Breast epithelium (tissue), 4 donors: ENCODE results near the gene CBFA2T3. TPM values are rescaled to one million over a fixed set of nuclear protein-coding genes. Genes with fewer than 3 reads are reported as not detected.
A peak's percentile ranks its signal among the peaks of the same experiment; 100 is the strongest.

ENCODE experiments used
- DNase-seq, 2 donors: peaks; one replicate each; pipeline ENCODE4 v3.0.0-alpha.2; 2019; ENCODE audit warnings: low spot score in 2 of 2
- H3K27ac ChIP-seq, 2 donors: fragments of 200-600 bp; sonication (generic) in 1 of 2; one replicate each; pipeline ENCODE4 v1.5.1; 2016 to 2019; ENCODE audit warnings: mild to moderate bottlenecking in 1 of 2
- H3K27me3 ChIP-seq, 2 donors: fragments of 200-600 bp; sonication (generic) in 1 of 2; one replicate each; pipeline versions ENCODE4 v1.5.1 to v1.6.0; 2017 to 2019; ENCODE audit warnings: control low read depth in 1 of 2, mild to moderate bottlenecking in 1 of 2
- H3K36me3 ChIP-seq: fragments of 200-600 bp; one replicate; pipeline ENCODE4 v1.5.1; 2019
- H3K4me1 ChIP-seq, 2 donors: fragments of 200-600 bp; sonication (generic); one replicate each; pipeline ENCODE4 v1.5.1; 2016 to 2019; ENCODE audit warnings: control low read depth in 1 of 2
- H3K4me3 ChIP-seq, 3 donors: fragments of 200-600 bp; sonication (generic); 1 replicate in 2 of 3; 2 replicates in 1 of 3; pipeline ENCODE4 v1.5.1; 2016 to 2019; ENCODE audit warnings: mild to moderate bottlenecking in 3 of 3, moderate library complexity in 2 of 3
- H3K9me3 ChIP-seq, 2 donors: fragments of 200-600 bp; sonication (generic) in 1 of 2; one replicate each; pipeline ENCODE4 v1.5.1; 2016 to 2019; ENCODE audit warnings: control low read depth in 1 of 2
- CTCF ChIP-seq, 3 donors: fragments of 450-650 bp; IDR thresholded peaks; one replicate each; pipeline ENCODE4 v1.5.1; 2016 to 2017; ENCODE audit warnings: antibody characterized with exemption in 3 of 3, mild to moderate bottlenecking in 3 of 3, moderate library complexity in 3 of 3
- POLR2A ChIP-seq: fragments of 450-650 bp; IDR thresholded peaks from one replicate; pipeline ENCODE4 v1.6.1; 2016; ENCODE audit warnings: antibody characterized with exemption, mild to moderate bottlenecking, moderate library complexity
- POLR2AphosphoS5 ChIP-seq, 3 donors: sonication (generic); formaldehyde crosslinking; IDR thresholded peaks; one replicate each; pipeline ENCODE4 v1.6.1; 2017; ENCODE audit warnings: antibody characterized with exemption in 3 of 3
- intact Hi-C: fragments of 100-400 bp; cut with DNase I; formaldehyde crosslinking; loops from one replicate; pipeline ENCODE4 v1.15.1; 2023; ENCODE audit warnings: low total_unique reads
- total RNA-seq, 3 donors: library from RNA; depleted of rRNA; stranded (reverse); fragments of >200 nt; gene quantifications; one replicate each; pipeline ENCODE4 v1.1.0, GENCODE V29; 2016

Gene CBFA2T3
- total RNA-seq, 3 donors from 2014 or later: 0.64 to 2.3 (median 0.88) TPM

GRCh38 chr16:88910284-88911135, 66.5 kb downstream of the CBFA2T3 start:
- intact Hi-C loops: no loop called here
- DNase-seq: no peak
- TF ChIP-seq POLR2A (no peak), POLR2AphosphoS5 (IDR thresholded peaks at IDR 0.05) (no peak), CTCF (IDR thresholded peaks at IDR 0.05) (no peak)
- no peaks in the 10 kb centered on the region for H3K36me3 ChIP-seq
- H3K27me3 ChIP-seq: no peaks in the 10 kb centered on the region
- peak overlapping the region in 1 of 2 donors; percentile 34 for H3K27ac ChIP-seq
- peaks cover 0 to 5% of the 10 kb centered on the region in 2 donors for H3K4me1 ChIP-seq
- H3K9me3 ChIP-seq: no peaks in the 10 kb centered on the region
- H3K4me3 ChIP-seq: no peak overlapping the region

GRCh38 chr16:88909431-88910210, 67.4 kb downstream of the CBFA2T3 start:
- Histone ChIP-seq H3K4me3 (no peak overlapping the region), H3K36me3 (no peaks in the 10 kb centered on the region), H3K4me1 (peaks cover 0 to under 1% of the 10 kb centered on the region in 2 donors), H3K27me3 (no peaks in the 10 kb centered on the region), H3K27ac (no peak overlapping the region), H3K9me3 (no peaks in the 10 kb centered on the region)
- no peak for DNase-seq
- TF ChIP-seq POLR2AphosphoS5 (IDR thresholded peaks at IDR 0.05): no peak
- TF ChIP-seq POLR2A: no peak
- TF ChIP-seq CTCF (IDR thresholded peaks at IDR 0.05): no peak
- intact Hi-C loops: no loop called here

- H3K4me1 ChIP-seq: no peaks in the 10 kb centered on the region
Observed at GRCh38 chr16:88908307-88908706, 68.7 kb downstream of the CBFA2T3 start.

GRCh38 chr16:88907768-88908167, 69.2 kb downstream of the CBFA2T3 start:
- no peaks in the 10 kb centered on the region for H3K36me3 ChIP-seq
- no peaks in the 10 kb centered on the region for H3K4me1 ChIP-seq
- no peaks in the 10 kb centered on the region for H3K27me3 ChIP-seq
- H3K27ac ChIP-seq: no peak overlapping the region
- intact Hi-C loops: no loop called here
- TF ChIP-seq POLR2AphosphoS5 (IDR thresholded peaks at IDR 0.05) (no peak), POLR2A (no peak), CTCF (IDR thresholded peaks at IDR 0.05) (no peak)
- no peak for DNase-seq
- no peak overlapping the region for H3K4me3 ChIP-seq
- H3K9me3 ChIP-seq: no peaks in the 10 kb centered on the region

More at GRCh38 chr16:88908307-88908706, 68.7 kb downstream of the CBFA2T3 start:
- Histone ChIP-seq H3K27ac (peak overlapping the region in 1 of 2 donors; percentile 12), H3K36me3 (no peaks in the 10 kb centered on the region), H3K27me3 (no peaks in the 10 kb centered on the region), H3K9me3 (no peaks in the 10 kb centered on the region), H3K4me3 (no peak overlapping the region)
- DNase-seq: no peak
- intact Hi-C loops: no loop called here
- TF ChIP-seq POLR2AphosphoS5 (IDR thresholded peaks at IDR 0.05): no peak
- no peak for TF ChIP-seq POLR2A
- TF ChIP-seq CTCF (IDR thresholded peaks at IDR 0.05): no peak
